Adrenal gland (tissue), 5 donors: ENCODE results near the gene METTL3.

ENCODE experiments used
- POLR2A ChIP-seq, 2 donors: fragments of 450-650 bp; IDR thresholded peaks; one replicate each; pipeline ENCODE4 v1.6.1; 2017; ENCODE audit warnings: antibody characterized with exemption in 2 of 2, mild to moderate bottlenecking in 2 of 2, moderate library complexity in 1 of 2
- TF ChIP-seq, protein P1 (sequence below), 6 experiments: fragments of 450-650 bp in 4 of 6; fragments of 200-600 bp in 2 of 6; sonication (generic) in 1 of 6; IDR thresholded peaks; 1 replicate in 5 of 6; 2 replicates in 1 of 6; pipeline versions ENCODE4 v1.5.1 to v1.8.0; 2016 to 2021; ENCODE audit warnings: antibody characterized with exemption in 6 of 6, mild to moderate bottlenecking in 2 of 6, moderate library complexity in 1 of 6
- donor health status: DM: no; HTN: no; CAD: no.

DNA sequence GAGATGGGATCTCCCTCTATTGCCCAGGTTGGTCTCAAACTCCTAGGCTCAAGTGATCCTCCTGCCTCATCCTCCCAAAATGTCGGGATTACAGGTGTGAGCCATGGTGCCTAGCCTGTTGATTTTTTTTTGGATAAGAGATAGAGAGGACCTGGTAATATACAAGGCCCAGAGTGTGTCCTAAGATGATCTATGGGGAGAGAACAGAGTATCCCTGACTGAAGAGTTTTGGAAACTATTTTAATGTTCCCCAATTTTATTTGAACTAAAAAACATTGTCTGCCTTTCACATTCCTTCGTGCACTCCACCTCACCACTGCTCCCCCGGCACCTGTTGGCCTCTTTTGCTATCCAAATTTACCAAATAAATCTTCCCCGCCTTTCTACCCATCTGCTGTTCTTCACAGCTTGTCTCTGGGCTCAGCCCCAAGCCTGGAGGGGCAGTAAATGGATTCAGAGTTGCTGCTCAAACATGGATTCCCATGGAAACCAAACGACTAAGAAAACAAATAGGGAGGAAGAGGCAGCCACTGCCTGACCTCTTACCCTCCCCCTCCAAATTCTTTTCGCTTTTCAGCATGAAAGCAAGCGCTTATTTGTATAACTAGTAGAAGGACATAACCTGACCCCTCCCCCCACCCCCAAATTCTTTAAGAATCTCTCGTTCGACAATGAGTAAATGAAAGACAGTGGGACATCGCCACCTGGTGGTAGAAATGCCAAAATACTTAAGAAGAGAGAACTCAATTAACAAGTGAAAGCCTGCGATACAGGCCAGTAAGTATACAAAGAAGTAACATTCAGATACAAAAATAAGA is 46.2 kb upstream of the METTL3 start:
- TF ChIP-seq, protein P1, sequence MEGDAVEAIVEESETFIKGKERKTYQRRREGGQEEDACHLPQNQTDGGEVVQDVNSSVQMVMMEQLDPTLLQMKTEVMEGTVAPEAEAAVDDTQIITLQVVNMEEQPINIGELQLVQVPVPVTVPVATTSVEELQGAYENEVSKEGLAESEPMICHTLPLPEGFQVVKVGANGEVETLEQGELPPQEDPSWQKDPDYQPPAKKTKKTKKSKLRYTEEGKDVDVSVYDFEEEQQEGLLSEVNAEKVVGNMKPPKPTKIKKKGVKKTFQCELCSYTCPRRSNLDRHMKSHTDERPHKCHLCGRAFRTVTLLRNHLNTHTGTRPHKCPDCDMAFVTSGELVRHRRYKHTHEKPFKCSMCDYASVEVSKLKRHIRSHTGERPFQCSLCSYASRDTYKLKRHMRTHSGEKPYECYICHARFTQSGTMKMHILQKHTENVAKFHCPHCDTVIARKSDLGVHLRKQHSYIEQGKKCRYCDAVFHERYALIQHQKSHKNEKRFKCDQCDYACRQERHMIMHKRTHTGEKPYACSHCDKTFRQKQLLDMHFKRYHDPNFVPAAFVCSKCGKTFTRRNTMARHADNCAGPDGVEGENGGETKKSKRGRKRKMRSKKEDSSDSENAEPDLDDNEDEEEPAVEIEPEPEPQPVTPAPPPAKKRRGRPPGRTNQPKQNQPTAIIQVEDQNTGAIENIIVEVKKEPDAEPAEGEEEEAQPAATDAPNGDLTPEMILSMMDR (IDR thresholded peaks at IDR 0.05): peak; percentile 69 to 92 (median 72)
- TF ChIP-seq POLR2A (IDR thresholded peaks at IDR 0.05): no peak
